ENCODE results near the gene NLRC5. TPM values are rescaled to one million over a fixed set of nuclear protein-coding genes. Genes with fewer than 3 reads are reported as not detected.
"Not testable (repeated sequence)": the region's sequence is repeated elsewhere in the genome, so short reads cannot be mapped to it uniquely, and the experiment has no call there.

NLRC5 gene
- total RNA-seq, 4 donors from 2014 or later, result 47.6 to 314 (median 80.8) TPM

DNA sequence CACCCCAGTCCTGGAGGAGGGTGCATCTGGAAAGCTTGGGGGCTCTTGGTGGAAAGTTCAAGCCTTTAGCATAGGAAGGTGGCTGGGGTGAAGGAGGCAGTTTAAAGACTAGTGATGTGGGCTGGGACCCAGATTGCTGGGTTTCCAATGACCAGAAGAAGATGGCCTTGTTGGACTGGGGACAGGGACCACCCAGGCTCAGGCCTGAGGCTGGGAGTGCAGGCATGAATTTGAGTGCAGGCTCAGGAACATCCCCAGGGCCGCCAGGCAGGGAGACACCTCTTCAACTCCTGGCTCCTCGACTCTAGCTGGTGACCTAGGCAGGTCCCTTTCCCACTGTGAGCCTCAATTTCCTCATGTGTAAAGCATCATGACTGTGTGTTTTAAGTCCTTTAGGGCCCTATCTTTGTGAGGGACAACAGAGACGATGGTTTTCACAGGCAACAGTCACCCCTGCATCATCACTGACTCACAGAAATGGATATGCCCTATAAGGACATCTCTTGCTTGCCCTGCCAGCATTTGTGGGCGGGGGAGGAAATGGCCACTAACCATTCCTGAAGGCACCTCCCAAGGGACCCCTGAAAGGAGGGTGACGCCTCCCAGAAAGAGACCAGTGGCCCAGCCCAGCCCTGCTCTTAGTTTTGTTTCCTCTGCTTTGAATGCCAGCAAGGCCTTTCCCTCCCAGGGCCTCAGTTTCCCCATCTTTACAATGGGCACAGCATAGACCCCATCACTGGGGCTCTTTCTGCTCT lies 11.1 kb downstream of the NLRC5 start:
- Histone ChIP-seq H3K27ac (peak overlapping the region; percentile 37 to 78 (median 44)), H3K4me1 (peaks cover 3 to 35% (median 22%) of the 10 kb centered on the region in 4 donors), H3K9me3 (no peaks in the 10 kb centered on the region), H3K4me3 (peak overlapping the region in 1 of 4 donors; percentile 10), H3K36me3 (peaks cover 0 to 7% (median 0%) of the 10 kb centered on the region in 3 donors), H3K27me3 (no peaks in the 10 kb centered on the region)
- TF ChIP-seq, protein P1, sequence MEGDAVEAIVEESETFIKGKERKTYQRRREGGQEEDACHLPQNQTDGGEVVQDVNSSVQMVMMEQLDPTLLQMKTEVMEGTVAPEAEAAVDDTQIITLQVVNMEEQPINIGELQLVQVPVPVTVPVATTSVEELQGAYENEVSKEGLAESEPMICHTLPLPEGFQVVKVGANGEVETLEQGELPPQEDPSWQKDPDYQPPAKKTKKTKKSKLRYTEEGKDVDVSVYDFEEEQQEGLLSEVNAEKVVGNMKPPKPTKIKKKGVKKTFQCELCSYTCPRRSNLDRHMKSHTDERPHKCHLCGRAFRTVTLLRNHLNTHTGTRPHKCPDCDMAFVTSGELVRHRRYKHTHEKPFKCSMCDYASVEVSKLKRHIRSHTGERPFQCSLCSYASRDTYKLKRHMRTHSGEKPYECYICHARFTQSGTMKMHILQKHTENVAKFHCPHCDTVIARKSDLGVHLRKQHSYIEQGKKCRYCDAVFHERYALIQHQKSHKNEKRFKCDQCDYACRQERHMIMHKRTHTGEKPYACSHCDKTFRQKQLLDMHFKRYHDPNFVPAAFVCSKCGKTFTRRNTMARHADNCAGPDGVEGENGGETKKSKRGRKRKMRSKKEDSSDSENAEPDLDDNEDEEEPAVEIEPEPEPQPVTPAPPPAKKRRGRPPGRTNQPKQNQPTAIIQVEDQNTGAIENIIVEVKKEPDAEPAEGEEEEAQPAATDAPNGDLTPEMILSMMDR (IDR thresholded peaks at IDR 0.05), result no peak
- TF ChIP-seq POLR2A (IDR thresholded peaks at IDR 0.05), result no peak
- DNase-seq, result peak in 2 of 3 donors; percentile 74 to 79

DNA sequence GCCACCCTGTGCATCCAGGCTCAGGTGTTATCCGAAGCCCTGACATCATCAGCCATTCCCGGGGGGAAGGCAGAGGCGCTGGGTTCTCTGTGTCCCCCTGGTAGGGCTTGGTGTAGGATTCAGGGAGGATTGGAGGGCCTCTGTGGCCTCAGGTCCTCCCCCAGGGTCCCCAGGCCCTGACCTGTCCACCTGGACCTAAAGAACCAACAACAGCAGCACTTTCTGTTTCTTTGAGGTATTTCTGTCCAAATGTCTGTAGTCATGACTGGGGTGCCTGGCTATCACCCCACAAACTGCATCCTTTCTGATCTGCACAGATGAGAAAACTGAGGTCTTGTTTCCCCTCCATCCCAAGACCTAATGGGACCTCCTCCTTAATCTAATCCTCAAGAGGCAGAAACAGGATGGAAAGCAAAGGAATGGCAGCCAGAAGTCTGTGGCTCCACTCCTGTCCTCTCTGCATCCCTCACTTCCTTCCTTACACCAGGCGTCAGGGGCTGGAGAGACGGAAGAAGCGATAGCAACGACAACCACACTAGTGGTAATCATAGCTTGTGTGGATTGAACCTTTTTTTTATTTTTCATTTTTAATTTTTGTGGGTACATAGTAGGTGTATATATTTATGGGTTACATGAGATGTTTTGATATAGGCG lies 11.8 kb downstream of the NLRC5 start:
- peak overlapping the region; percentile 30 to 78 (median 44) for H3K27ac ChIP-seq
- peak in 1 of 3 donors; percentile 41 for DNase-seq
- H3K4me3 ChIP-seq, result no peak overlapping the region
- TF ChIP-seq, protein P1 (IDR thresholded peaks at IDR 0.05), result no peak
- TF ChIP-seq POLR2A (IDR thresholded peaks at IDR 0.05), result no peak
- H3K9me3 ChIP-seq, result no peaks in the 10 kb centered on the region
- H3K27me3 ChIP-seq, result no peaks in the 10 kb centered on the region
- H3K36me3 ChIP-seq, result peaks cover 0 to 2% (median 0%) of the 10 kb centered on the region in 3 donors
- peaks cover 3 to 41% (median 22%) of the 10 kb centered on the region in 4 donors for H3K4me1 ChIP-seq

DNA sequence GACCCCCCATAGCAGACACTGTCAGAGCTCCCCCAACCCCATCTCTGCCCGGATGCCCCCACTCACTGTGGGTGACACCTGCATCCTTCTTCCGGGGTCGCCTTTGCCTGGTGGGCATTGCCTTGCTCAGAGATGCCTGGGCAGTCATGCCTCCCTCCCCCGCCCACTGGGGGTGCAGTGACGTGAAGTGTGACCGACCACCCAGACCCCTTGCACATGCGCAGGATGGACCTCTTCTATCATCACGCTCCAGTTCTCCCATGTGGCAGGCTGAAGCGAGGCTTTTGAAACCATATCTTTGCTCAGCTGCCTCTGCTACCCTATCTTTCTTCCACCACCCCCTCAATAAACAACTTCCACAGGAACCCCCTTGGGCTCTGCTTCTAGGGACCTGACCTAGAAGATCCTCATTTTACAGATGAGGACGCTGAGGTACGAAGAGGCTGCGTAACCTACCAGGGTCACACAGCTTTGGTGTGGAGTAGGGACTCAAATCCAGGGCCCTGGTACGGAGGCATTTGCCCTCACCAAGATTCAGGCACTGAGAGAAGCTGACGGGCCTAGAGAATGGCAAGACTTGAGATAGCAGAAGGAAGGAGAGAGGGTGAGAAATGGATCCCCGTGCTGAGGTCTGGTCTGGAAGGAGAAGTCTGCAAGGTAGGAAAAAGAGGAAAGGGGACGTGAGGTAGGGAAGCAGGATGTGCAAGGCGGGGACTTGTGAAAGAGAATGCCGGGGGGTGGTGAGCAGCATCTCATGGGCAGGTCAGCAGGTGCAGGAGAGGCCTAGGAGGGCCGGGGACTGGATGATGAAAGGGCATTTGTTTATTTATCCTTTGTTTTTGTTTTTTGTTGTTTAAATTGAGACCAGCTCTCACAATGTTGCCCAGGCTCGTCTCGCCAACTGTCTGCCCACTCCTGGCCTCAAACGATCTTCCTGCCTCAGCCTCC lies 14.4 kb downstream of the NLRC5 start:
- TF ChIP-seq, protein P1 (IDR thresholded peaks at IDR 0.05), result no peak
- TF ChIP-seq POLR2A (IDR thresholded peaks at IDR 0.05), result no peak
- Histone ChIP-seq H3K4me1 (peaks cover 3 to 41% (median 20%) of the 10 kb centered on the region in 4 donors), H3K27ac (peak overlapping the region in 2 of 4 donors; percentile 54 to 74), H3K27me3 (no peaks in the 10 kb centered on the region), H3K36me3 (no peaks in the 10 kb centered on the region), H3K4me3 (no peak overlapping the region), H3K9me3 (no peaks in the 10 kb centered on the region)
- DNase-seq, result peak in 2 of 3 donors; percentile 34 to 68

DNA sequence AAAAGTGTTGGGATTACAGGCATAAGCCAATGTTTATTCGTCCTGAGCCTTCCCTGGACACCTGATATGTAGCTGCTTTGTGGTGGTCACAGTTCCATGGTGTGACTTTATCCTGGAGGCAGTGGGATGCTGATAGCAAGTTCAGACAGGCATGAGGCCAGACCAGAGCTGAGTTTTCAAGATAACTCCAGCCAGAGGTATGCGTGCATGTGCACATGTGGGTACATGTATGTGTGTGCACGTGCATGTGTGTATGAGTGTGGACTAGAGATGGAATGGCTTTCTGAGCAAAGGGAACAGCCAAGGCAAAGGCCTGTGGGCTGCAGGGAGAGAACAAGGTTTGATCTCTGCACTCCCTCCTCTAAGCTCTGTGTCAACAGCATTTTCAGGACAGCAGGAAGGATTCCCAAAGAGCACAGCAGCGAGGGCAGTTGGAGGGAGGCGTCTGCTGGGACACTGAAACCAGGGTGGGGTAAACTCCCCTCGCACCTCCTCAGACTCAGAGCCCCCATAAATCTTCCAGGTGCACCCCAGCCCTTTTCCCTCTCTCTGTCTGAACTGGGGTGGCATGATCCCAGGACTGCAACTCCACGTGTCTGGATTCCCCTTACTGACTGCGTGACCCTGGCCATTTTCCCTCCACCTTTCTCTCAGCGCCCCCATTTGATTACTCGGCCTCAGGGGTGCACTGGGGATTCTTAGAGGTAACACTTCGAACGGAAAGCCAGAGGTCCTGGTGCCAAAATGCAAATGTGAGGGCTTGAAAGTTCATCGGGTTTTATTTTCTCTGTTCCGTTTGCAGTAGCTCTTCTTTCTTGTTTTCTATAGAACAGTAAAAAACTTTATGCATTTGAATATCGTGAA lies 15.3 kb downstream of the NLRC5 start:
- no peaks in the 10 kb centered on the region for H3K9me3 ChIP-seq
- H3K27me3 ChIP-seq, result no peaks in the 10 kb centered on the region
- peak overlapping the region in 2 of 4 donors; percentile 54 to 74 for H3K27ac ChIP-seq
- TF ChIP-seq, protein P1 (IDR thresholded peaks at IDR 0.05), result no peak
- no peak for TF ChIP-seq POLR2A (IDR thresholded peaks at IDR 0.05)
- peaks cover 0 to 38% (median 18%) of the 10 kb centered on the region in 4 donors for H3K4me1 ChIP-seq
- H3K36me3 ChIP-seq, result no peaks in the 10 kb centered on the region
- peak in 1 of 3 donors; percentile 9 for DNase-seq
- peak overlapping the region in 1 of 4 donors; percentile 2 for H3K4me3 ChIP-seq

DNA sequence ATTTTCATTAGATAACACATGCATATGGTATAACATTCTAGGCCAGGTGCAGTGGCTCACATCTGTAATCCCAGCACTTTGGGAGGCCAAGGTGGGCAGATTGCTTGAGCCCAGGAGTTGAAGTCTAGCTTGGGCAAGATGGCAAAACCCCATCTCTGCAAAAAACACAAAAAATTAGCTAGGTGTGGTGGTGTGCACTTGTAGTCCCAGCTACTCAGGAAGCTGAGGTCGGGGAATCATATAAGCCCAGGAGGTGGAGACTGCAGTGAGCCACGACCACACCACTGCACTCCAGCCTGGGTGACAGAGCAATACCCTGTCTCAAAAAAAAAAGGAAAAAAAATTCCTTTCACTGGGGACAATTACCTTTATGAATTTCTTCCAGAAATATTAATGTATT lies 16.2 kb downstream of the NLRC5 start:
- Histone ChIP-seq H3K27ac (peak overlapping the region in 1 of 4 donors; percentile 74), H3K4me1 (peaks cover 0 to 32% (median 12%) of the 10 kb centered on the region in 4 donors)
- peak in 1 of 3 donors; percentile 24 for DNase-seq
- not testable (repeated sequence) for H3K9me3 ChIP-seq, H3K4me3 ChIP-seq, H3K27me3 ChIP-seq, H3K36me3 ChIP-seq

All from Peyer's patch (tissue), 4 donors.